DMS79 treated with DMSO at 0.1 percent for 48 hours (cell line): Measurements from ENCODE around the gene NELFCD.
"Not testable (repeated sequence)": the region's sequence is repeated elsewhere in the genome, so short reads cannot be mapped to it uniquely, and the experiment has no call there.

Experiments used
- DNase-seq: peaks from one replicate; lab custom pipeline; 2025; lab: John Stamatoyannopoulos, UW

NELFCD gene

GRCh38 chr20:58973866-58974265, 7.2 kb upstream of the NELFCD start:
- DNase-seq: no peak

- DNase-seq: no peak
Observed at GRCh38 chr20:58975353-58975752, 5.7 kb upstream of the NELFCD start.

GRCh38 chr20:58976061-58976730, 4.9 kb upstream of the NELFCD start:
- DNase-seq: no peak

GRCh38 chr20:58978351-58979190, 2.5 kb upstream of the NELFCD start:
- DNase-seq: no peak

- no peak for DNase-seq
Observed at GRCh38 chr20:58981628-58982364, 740 bp downstream of the NELFCD start.

GRCh38 chr20:58982406-58983114, 1.5 kb downstream of the NELFCD start:
- no peak for DNase-seq

GRCh38 chr20:58983115-58983468, 2.0 kb downstream of the NELFCD start:
- not testable (repeated sequence) for DNase-seq

- DNase-seq: no peak
Observed at GRCh38 chr20:58984691-58985090, 3.6 kb downstream of the NELFCD start.

GRCh38 chr20:58985656-58986055, 4.6 kb downstream of the NELFCD start:
- no peak for DNase-seq

- DNase-seq: no peak
Observed at GRCh38 chr20:58986286-58986967, 5.4 kb downstream of the NELFCD start.

- no peak for DNase-seq
Observed at GRCh38 chr20:58986968-58987517, 6.0 kb downstream of the NELFCD start.

- no peak for DNase-seq
Observed at GRCh38 chr20:58987790-58988564, 6.9 kb downstream of the NELFCD start.

GRCh38 chr20:58988565-58988882, 7.5 kb downstream of the NELFCD start:
- DNase-seq: no peak

- no peak for DNase-seq
Observed at GRCh38 chr20:58989196-58989595, 8.1 kb downstream of the NELFCD start.

- DNase-seq: no peak
Observed at GRCh38 chr20:58990651-58991445, 9.8 kb downstream of the NELFCD start.

GRCh38 chr20:58991715-58992114, 10.7 kb downstream of the NELFCD start:
- no peak for DNase-seq

- no peak for DNase-seq
Observed at GRCh38 chr20:58992911-58993310, 11.9 kb downstream of the NELFCD start.

- no peak for DNase-seq
Observed at GRCh38 chr20:58993332-58994248, 12.5 kb downstream of the NELFCD start.
